NB4 (cell line): Measurements from ENCODE around the gene KDELR1.

Source experiments
- DNase-seq: peaks from one replicate; pipeline ENCODE4 v3.0.0; 2010; ENCODE audit warnings: low read depth
- H3K4me3 ChIP-seq: one replicate; pipeline ENCODE4 v1.5.1; 2011; ENCODE audit warnings: mild to moderate bottlenecking, low read depth, low read length, moderate library complexity
- CTCF ChIP-seq: IDR thresholded peaks from one replicate; pipeline ENCODE4 v1.5.1; 2012; ENCODE audit warnings: low read depth, low read length
- MAX ChIP-seq: IDR thresholded peaks from 2 replicates; pipeline ENCODE4 v1.6.1; 2011; ENCODE audit warnings: low read depth, low read length
- MYC ChIP-seq: IDR thresholded peaks from 2 replicates; pipeline ENCODE4 v1.6.1; 2011; ENCODE audit warnings: low read depth, low read length
- POLR2A ChIP-seq: IDR thresholded peaks from 2 replicates; pipeline ENCODE4 v1.6.1; 2011; ENCODE audit warnings: mild to moderate bottlenecking; ENCODE audit not compliant: insufficient read length; ENCODE audit errors: extremely low read depth

The KDELR1 gene

DNA sequence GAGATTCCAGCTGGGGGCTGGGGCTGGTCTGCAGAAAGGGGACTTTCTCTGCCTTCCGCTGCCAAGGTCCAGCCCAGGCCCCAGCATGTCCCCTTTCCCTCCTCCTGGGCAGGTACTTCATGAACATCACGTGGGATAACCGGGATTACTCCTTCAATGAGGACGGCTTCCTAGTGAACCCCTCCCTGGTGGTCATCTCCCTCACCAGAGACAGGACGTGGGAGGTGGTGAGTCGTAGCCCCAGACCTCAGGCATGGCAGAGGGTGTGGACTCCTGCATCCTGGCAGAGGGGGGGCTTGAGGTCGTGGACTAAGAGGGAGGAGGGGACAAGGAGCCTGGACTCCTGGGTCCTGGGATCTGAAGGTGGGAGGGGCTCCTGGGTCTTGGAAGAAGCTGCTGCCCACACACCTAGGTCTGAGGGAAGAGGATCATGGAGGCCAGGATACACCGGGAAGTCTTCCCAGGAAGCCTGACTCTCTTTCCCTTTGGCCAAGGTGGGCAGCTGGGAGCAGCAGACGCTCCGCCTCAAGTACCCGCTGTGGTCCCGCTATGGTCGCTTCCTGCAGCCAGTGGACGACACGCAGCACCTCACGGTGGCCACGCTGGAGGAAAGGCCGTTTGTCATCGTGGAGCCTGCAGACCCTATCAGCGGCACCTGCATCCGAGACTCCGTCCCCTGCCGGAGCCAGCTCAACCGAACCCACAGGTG is 22.7 kb upstream of the KDELR1 start:
- TF ChIP-seq POLR2A, result no peak
- TF ChIP-seq MAX, result no peak
- no peak for TF ChIP-seq CTCF
- no peak for TF ChIP-seq MYC
- H3K4me3 ChIP-seq, result no peak overlapping the region
- peak; percentile 79 for DNase-seq

- DNase-seq, result peak; percentile 64
- TF ChIP-seq POLR2A (no peak), MYC (no peak), MAX (no peak), CTCF (no peak)
- no peak overlapping the region for H3K4me3 ChIP-seq
These were observed 14.5 kb upstream of the KDELR1 start for GRCh38 chr19:48405850-48406249.

DNA sequence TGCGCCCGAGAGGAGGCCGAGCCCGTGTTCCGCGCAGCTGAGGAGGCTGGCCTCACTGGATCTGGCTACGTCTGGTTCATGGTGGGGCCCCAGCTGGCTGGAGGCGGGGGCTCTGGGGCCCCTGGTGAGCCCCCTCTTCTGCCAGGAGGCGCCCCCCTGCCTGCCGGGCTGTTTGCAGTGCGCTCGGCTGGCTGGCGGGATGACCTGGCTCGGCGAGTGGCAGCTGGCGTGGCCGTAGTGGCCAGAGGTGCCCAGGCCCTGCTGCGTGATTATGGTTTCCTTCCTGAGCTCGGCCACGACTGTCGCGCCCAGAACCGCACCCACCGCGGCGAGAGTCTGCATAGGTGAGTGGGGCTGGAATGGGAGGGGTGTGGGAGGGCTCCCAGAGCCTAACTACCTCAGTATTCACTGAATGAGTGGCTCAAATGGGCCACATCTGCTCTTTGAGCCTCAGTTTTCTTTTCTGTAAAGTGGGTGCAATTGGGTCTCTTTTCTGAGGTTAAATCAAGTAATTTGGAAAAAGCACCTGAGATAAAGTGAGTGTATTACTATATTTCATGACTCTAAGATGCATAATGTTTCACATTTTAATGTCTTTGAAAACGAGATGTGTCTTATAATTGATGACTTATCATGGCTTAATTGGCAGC is 13.8 kb upstream of the KDELR1 start:
- no peak for DNase-seq
- TF ChIP-seq MYC (no peak), MAX (no peak), POLR2A (no peak)

GRCh38 chr19:48403606-48404005 is 12.3 kb upstream of the KDELR1 start:
- TF ChIP-seq POLR2A, result no peak
- TF ChIP-seq CTCF, result no peak
- no peak for TF ChIP-seq MAX
- TF ChIP-seq MYC, result no peak
- H3K4me3 ChIP-seq, result no peak overlapping the region
- DNase-seq, result peak; percentile 93

More for the DNA sequence above, 13.8 kb upstream of the KDELR1 start:
- no peak overlapping the region for H3K4me3 ChIP-seq

DNA sequence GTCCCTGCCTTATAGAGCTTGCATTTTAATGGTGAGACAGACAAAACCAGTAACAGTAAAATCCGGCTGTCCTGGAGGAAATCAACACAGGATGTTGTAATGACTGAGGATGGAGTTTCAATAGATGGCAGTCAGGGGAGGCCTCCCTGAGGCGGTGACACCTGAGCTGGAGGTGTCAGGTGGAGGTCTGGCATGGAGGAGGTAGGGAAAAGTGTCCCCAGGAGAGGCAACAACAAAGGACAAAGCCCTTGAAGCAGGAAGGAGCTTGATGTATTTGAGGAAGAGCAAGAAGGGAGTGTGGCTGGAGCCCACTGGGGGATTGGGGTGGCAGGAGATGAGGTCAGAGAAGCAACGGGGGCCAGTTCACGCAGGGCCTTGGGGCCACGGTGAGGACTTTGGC is 9.9 kb upstream of the KDELR1 start:
- no peak overlapping the region for H3K4me3 ChIP-seq
- TF ChIP-seq MAX (no peak), CTCF (no peak), POLR2A (no peak), MYC (no peak)
- DNase-seq, result peak; percentile 72

DNA sequence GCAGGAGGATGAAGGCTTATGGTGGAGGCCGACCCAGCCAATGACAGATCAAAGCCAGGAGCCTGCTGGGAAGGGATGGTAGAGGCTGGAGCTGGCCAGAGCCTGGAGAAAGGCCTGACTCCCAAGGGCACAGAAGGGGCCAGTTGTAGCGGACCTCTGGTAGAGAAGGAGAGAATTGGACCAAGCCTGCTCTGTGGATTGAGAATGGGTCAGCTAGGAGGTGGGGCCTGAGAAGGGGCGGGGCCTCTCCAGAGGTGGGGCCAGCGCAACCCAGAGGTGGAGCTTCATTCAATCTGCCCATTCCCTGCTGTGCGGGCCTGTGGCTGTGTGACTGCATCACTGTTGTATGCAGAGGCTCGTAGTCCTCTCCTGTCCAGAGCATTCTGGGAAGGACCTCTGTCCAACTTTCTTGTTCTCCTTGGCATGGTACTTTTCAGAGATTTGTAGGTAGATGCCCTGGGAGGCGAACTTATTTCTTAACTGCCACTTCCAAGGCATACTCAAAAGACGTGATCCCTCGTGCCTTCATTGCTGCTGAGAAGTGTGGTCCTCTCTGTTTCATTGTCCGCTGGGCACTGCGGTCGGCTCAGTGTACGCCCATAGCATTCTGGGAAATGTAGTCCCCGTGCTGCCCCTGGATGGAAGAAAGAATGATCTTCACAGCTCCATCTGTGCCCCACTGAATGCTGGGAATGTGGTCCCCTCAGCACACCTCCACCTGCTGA is 8.8 kb upstream of the KDELR1 start:
- peak overlapping the region; percentile 9 for H3K4me3 ChIP-seq
- TF ChIP-seq MYC (no peak), CTCF (no peak), POLR2A (no peak), MAX (no peak)

More for the DNA sequence above, 8.8 kb upstream of the KDELR1 start:
- DNase-seq, result peak; percentile 73
